PC-3 (cell line): ENCODE results near the gene FOXL3. TPM values are rescaled to one million over a fixed set of nuclear protein-coding genes. Genes with fewer than 3 reads are reported as not detected.

ENCODE experiments used
- ATAC-seq: fragments of 200-7000 bp; cut with Tn5 transposase; 2 replicates; pipeline ENCODE4 v1.9.1; 2020; ENCODE audit warnings: mild to moderate bottlenecking, moderate library complexity
- BruUV-seq: library from RNA; stranded (reverse); fragments of 400-500 nt; replicated peaks from 2 replicates; lab custom pipeline; 2021; lab: Mats Ljungman, UMichigan
- CTCF ChIA-PET: fragments of 300-600 bp; sonication (Branson Sonifier 250); formaldehyde crosslinking; loops from one replicate; lab custom pipeline; 2022; ENCODE audit warnings: antibody characterized with exemption; lab: Charles Lee
- POLR2A ChIA-PET: fragments of 300-600 bp; sonication (Branson Sonifier 250); formaldehyde crosslinking; loops from one replicate; lab custom pipeline; 2022; ENCODE audit warnings: antibody characterized with exemption; ENCODE audit not compliant: unreplicated experiment; lab: Charles Lee
- DNase-seq: peaks from one replicate; pipeline ENCODE4 v3.0.0-alpha.2; 2015
- H2AFZ ChIP-seq: fragments of 300-600 bp; sonication (generic); 2 replicates; pipeline ENCODE4 v1.6.0; 2016; ENCODE audit warnings: antibody characterized with exemption, low read length
- H3F3A ChIP-seq: fragments of 300-600 bp; sonication (generic); one replicate; pipeline ENCODE4 v1.6.0; 2017; ENCODE audit warnings: antibody characterized with exemption, low read length, control low read depth, mild to moderate bottlenecking; ENCODE audit not compliant: unreplicated experiment
- H3K27ac ChIP-seq: fragments of 300-600 bp; sonication (generic); 2 replicates; pipeline ENCODE4 v1.5.1; 2016; ENCODE audit warnings: mild to moderate bottlenecking, low read length
- H3K27me3 ChIP-seq: fragments of 300-600 bp; sonication (generic); 2 replicates; pipeline ENCODE4 v1.6.1; 2016; ENCODE audit warnings: low read length, mixed read lengths
- H3K36me3 ChIP-seq: fragments of 300-600 bp; sonication (generic); 2 replicates; pipeline ENCODE4 v1.6.1; 2016; ENCODE audit warnings: low read depth, mixed run types, low read length, mixed read lengths
- H3K4me1 ChIP-seq: fragments of 300-600 bp; sonication (generic); 2 replicates; pipeline ENCODE4 v1.5.1; 2016; ENCODE audit warnings: low read length; ENCODE audit not compliant: insufficient read depth
- H3K4me2 ChIP-seq: fragments of 300-600 bp; sonication (generic); 2 replicates; pipeline ENCODE4 v1.6.0; 2016; ENCODE audit warnings: low read length
- H3K4me3 ChIP-seq: fragments of 300-600 bp; sonication (generic); 2 replicates; pipeline ENCODE4 v1.5.1; 2016; ENCODE audit warnings: mild to moderate bottlenecking, low read length, mixed read lengths
- H3K79me2 ChIP-seq: fragments of 300-600 bp; sonication (generic); 2 replicates; pipeline ENCODE4 v1.6.1; 2017; ENCODE audit warnings: low read length, mixed read lengths
- H3K9ac ChIP-seq: fragments of 300-600 bp; sonication (generic); 2 replicates; pipeline ENCODE4 v1.6.0; 2016; ENCODE audit warnings: mild to moderate bottlenecking, low read length
- H3K9me2 ChIP-seq: fragments of 300-600 bp; sonication (generic); replicated peaks from 2 replicates; pipeline ENCODE4 v1.6.1; 2016; ENCODE audit warnings: mixed run types, low read length, mixed read lengths
- H3K9me3 ChIP-seq: fragments of 300-600 bp; sonication (generic); 2 replicates; pipeline ENCODE4 v1.6.1; 2016; ENCODE audit warnings: low read length, mixed read lengths
- H4K20me1 ChIP-seq: fragments of 300-600 bp; sonication (generic); 2 replicates; pipeline ENCODE4 v1.6.1; 2016; ENCODE audit warnings: low read length, mixed read lengths
- EZH2 ChIP-seq: fragments of 300-600 bp; sonication (generic); IDR thresholded peaks from one replicate; pipeline ENCODE4 v1.6.1; 2017; ENCODE audit warnings: antibody characterized with exemption, mild to moderate bottlenecking, low read length; ENCODE audit not compliant: unreplicated experiment
- EZH2phosphoT487 ChIP-seq: fragments of 300-600 bp; sonication (generic); IDR thresholded peaks from 2 replicates; pipeline ENCODE4 v1.6.1; 2018; ENCODE audit warnings: mild to moderate bottlenecking, antibody characterized with exemption, low read length, borderline replicate concordance
- intact Hi-C: fragments of 100-400 bp; cut with micrococcal nuclease; formaldehyde crosslinking; loops from 2 replicates; pipeline ENCODE4 v1.9.0; 2023
- total RNA-seq: library from RNA; depleted of rRNA; stranded (reverse); fragments of >200 nt; gene quantifications from 2 replicates; pipeline ENCODE4 v1.2.3, GENCODE V29; 2014
- TF ChIP-seq, protein P1 (sequence below): fragments of 300-600 bp; sonication (generic); conservative IDR thresholded peaks from 2 replicates; pipeline ENCODE4 v1.5.1; 2017; ENCODE audit warnings: antibody characterized with exemption, low read depth, mild to moderate bottlenecking, low read length

Gene FOXL3
- total RNA-seq, 1 experiment from 2014 or later = not detected

DNA sequence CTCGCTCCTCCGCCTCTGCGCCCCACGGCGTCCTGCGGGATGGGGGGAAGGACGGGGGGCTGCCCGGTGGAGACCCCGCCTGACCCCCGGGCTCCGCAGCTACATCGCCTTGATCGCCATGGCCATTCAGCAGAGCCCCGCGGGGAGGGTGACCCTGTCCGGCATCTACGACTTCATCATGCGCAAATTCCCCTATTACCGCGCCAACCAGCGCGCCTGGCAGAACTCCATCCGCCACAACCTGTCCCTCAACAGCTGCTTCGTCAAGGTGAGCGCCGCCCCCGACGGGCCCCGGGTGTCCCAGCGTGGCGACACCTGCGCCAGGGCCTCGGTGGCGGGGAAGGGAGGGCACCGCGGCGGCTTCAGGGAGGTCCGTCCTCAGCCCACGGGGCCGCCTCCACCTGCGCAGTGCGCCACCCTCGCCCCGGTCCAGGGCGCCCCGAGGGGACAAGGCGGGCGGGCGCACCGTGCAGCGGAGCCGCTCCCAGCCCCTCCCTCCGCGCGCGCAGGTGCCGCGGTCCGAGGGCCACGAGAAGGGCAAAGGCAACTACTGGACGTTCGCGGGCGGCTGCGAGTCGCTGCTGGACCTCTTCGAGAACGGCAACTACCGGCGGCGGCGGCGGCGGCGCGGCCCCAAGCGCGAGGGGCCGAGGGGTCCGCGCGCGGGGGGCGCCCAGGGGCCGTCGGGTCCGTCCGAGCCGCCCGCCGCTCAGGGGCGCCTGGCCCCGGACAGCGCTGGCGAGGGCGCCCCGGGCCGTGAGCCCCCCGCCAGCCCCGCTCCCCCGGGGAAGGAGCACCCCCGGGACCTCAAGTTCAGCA lies 793 bp downstream of the FOXL3 start:
- H3K9ac ChIP-seq = no peak overlapping the region
- DNase-seq = no peak
- no peak overlapping the region for H3K27ac ChIP-seq
- no peak overlapping the region for H3K4me3 ChIP-seq
- no peaks in the 10 kb centered on the region for H3K9me2 ChIP-seq
- no peak for ATAC-seq
- no TSS peak for BruUV-seq
- H3K27me3 ChIP-seq = 0 out of 2 replicates have a peak, but pooled peaks cover 3% of the 10 kb centered on the region
- no peak overlapping the region for H3K4me2 ChIP-seq
- TF ChIP-seq, protein P1, sequence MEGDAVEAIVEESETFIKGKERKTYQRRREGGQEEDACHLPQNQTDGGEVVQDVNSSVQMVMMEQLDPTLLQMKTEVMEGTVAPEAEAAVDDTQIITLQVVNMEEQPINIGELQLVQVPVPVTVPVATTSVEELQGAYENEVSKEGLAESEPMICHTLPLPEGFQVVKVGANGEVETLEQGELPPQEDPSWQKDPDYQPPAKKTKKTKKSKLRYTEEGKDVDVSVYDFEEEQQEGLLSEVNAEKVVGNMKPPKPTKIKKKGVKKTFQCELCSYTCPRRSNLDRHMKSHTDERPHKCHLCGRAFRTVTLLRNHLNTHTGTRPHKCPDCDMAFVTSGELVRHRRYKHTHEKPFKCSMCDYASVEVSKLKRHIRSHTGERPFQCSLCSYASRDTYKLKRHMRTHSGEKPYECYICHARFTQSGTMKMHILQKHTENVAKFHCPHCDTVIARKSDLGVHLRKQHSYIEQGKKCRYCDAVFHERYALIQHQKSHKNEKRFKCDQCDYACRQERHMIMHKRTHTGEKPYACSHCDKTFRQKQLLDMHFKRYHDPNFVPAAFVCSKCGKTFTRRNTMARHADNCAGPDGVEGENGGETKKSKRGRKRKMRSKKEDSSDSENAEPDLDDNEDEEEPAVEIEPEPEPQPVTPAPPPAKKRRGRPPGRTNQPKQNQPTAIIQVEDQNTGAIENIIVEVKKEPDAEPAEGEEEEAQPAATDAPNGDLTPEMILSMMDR = no peak
- no peak for TF ChIP-seq EZH2phosphoT487
- no peak for TF ChIP-seq EZH2
- CTCF ChIA-PET = no interaction called here
- no peaks in the 10 kb centered on the region for H3F3A ChIP-seq
- POLR2A ChIA-PET = no interaction called here
- no peaks in the 10 kb centered on the region for H4K20me1 ChIP-seq
- H3K9me3 ChIP-seq = no peaks in the 10 kb centered on the region
- no peaks in the 10 kb centered on the region for H3K4me1 ChIP-seq
- no peaks in the 10 kb centered on the region for H3K36me3 ChIP-seq
- H2AFZ ChIP-seq = no peak overlapping the region
- intact Hi-C loops = no loop called here
- no peaks in the 10 kb centered on the region for H3K79me2 ChIP-seq

- no peak overlapping the region for H3K4me2 ChIP-seq
- H3K27me3 ChIP-seq = 0 out of 2 replicates have a peak, but pooled peaks cover 3% of the 10 kb centered on the region
- H3F3A ChIP-seq = no peaks in the 10 kb centered on the region
- no peak overlapping the region for H3K4me3 ChIP-seq
- H3K9me3 ChIP-seq = no peaks in the 10 kb centered on the region
- DNase-seq (no peak), ATAC-seq (no peak)
- H4K20me1 ChIP-seq = no peaks in the 10 kb centered on the region
- BruUV-seq = no TSS peak
- CTCF ChIA-PET = no interaction called here
- H3K9me2 ChIP-seq = no peaks in the 10 kb centered on the region
- intact Hi-C loops = no loop called here
- POLR2A ChIA-PET = no interaction called here
- H2AFZ ChIP-seq = no peak overlapping the region
- H3K79me2 ChIP-seq = no peaks in the 10 kb centered on the region
- H3K4me1 ChIP-seq = no peaks in the 10 kb centered on the region
- H3K36me3 ChIP-seq = no peaks in the 10 kb centered on the region
- no peak for TF ChIP-seq EZH2
- TF ChIP-seq EZH2phosphoT487 = no peak
- TF ChIP-seq, protein P1 = no peak
- no peak overlapping the region for H3K27ac ChIP-seq
- no peak overlapping the region for H3K9ac ChIP-seq
These were observed 1.6 kb downstream of the FOXL3 start for GRCh38 chr7:291373-292092.

DNA sequence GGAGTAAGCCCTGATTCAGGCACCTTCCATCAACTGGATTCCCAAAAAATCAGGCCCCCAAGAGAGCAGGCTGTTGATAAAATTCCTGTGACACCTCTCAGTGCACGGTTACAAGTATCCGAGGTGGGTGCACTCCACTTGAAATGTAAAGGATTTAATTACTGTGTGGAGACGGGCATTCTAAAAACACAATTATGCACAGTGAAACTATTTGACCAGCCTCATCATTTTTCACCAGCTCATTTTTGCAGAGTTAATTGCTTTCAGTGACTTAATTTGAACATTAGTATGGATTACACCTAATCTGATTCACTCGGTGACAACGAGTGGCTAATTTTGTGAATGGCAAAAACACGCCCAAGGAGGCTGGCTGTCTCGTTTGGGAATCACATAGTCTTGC lies 2.3 kb downstream of the FOXL3 start:
- CTCF ChIA-PET = no interaction called here
- intact Hi-C loops = no loop called here

More for the DNA sequence above, 2.3 kb downstream of the FOXL3 start:
- TF ChIP-seq EZH2 (no peak), EZH2phosphoT487 (no peak)
- TF ChIP-seq, protein P1 = no peak
- POLR2A ChIA-PET = no interaction called here
- no peak overlapping the region for H3K9ac ChIP-seq
- no peaks in the 10 kb centered on the region for H4K20me1 ChIP-seq
- 0 out of 2 replicates have a peak, but pooled peaks cover 3% of the 10 kb centered on the region for H3K27me3 ChIP-seq
- no peaks in the 10 kb centered on the region for H3K9me3 ChIP-seq
- ATAC-seq = no peak
- no peaks in the 10 kb centered on the region for H3K9me2 ChIP-seq
- H3K27ac ChIP-seq = no peak overlapping the region
- H3K4me3 ChIP-seq = no peak overlapping the region
- no peak overlapping the region for H2AFZ ChIP-seq
- no peak overlapping the region for H3K4me2 ChIP-seq
- H3F3A ChIP-seq = no peaks in the 10 kb centered on the region
- H3K79me2 ChIP-seq = no peaks in the 10 kb centered on the region
- no peaks in the 10 kb centered on the region for H3K36me3 ChIP-seq
- BruUV-seq = no TSS peak
- DNase-seq = no peak
- H3K4me1 ChIP-seq = no peaks in the 10 kb centered on the region
